Endothelial cell (in vitro differentiated cells): ENCODE measurements around the gene GPRIN1. TPM values are rescaled to one million over a fixed set of nuclear protein-coding genes. Genes with fewer than 3 reads are reported as not detected.

Source experiments
- DNase-seq: peaks from one replicate; pipeline ENCODE4 v3.0.0; 2021; ENCODE audit warnings: low spot score
- H3K27ac Mint-ChIP-seq: one replicate; pipeline ENCODE4 v1.8.0; 2021; ENCODE audit warnings: mixed read lengths, inconsistent platforms; ENCODE audit not compliant: unreplicated experiment
- H3K27me3 Mint-ChIP-seq: one replicate; pipeline ENCODE4 v1.8.0; 2021; ENCODE audit warnings: mild to moderate bottlenecking, moderate library complexity, mixed read lengths, inconsistent platforms; ENCODE audit not compliant: unreplicated experiment
- H3K36me3 Mint-ChIP-seq: one replicate; pipeline ENCODE4 v1.8.0; 2021; ENCODE audit warnings: mild to moderate bottlenecking, low read depth, mixed read lengths, inconsistent platforms; ENCODE audit not compliant: unreplicated experiment
- H3K4me1 Mint-ChIP-seq: one replicate; pipeline ENCODE4 v1.8.0; 2021; ENCODE audit warnings: mild to moderate bottlenecking, mixed read lengths, inconsistent platforms; ENCODE audit not compliant: unreplicated experiment
- H3K4me3 Mint-ChIP-seq: one replicate; pipeline ENCODE4 v1.8.0; 2021; ENCODE audit warnings: mild to moderate bottlenecking, mixed read lengths, inconsistent platforms; ENCODE audit not compliant: unreplicated experiment
- H3K9me3 Mint-ChIP-seq: one replicate; pipeline ENCODE4 v1.8.0; 2021; ENCODE audit warnings: mixed read lengths, inconsistent platforms; ENCODE audit not compliant: unreplicated experiment
- total RNA-seq: library from RNA; stranded (reverse); fragmentation: NEBNext Ultra II Directional; extraction: Animal tissue kit (Norgen Biotek cat#: 25700); gene quantifications from one replicate; pipeline ENCODE4 v1.2.1, GENCODE V29; 2021; ENCODE audit not compliant: unreplicated experiment
- TF ChIP-seq, protein P1 (sequence below): fragments of 200-600 bp; sonication (generic); IDR thresholded peaks from one replicate; pipeline ENCODE4 v1.5.0; 2021; ENCODE audit warnings: antibody characterized with exemption; ENCODE audit not compliant: unreplicated experiment

GPRIN1 gene
- total RNA-seq, 1 donor from 2014 or later = 3.9 TPM

DNA sequence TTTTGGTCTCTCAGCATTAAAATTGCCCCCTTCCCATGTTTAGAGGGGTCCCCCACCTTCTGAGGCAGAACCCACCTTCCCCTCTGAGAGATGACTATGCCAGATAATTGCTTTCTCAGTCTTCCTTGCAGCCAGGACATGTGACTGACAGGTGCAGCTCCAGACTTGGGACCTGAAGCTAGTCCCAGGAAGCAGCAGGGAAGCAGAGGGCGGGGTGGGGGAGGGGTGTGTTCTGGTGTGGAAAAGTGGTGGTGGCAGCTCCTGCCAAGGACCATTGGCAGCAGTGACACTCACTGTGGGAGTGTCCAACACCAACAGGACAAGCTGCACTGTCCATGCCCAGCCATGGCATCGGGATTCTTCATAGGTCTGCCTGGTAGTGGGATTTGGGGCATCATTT, 22.8 kb upstream of the GPRIN1 start:
- Mint-ChIP-seq H3K9me3 (peaks cover 4% of the 10 kb centered on the region), H3K36me3 (peaks cover 5% of the 10 kb centered on the region), H3K4me1 (peaks cover 26% of the 10 kb centered on the region), H3K27me3 (peaks cover 17% of the 10 kb centered on the region), H3K27ac (no peak overlapping the region), H3K4me3 (no peak overlapping the region)
- no peak for DNase-seq
- TF ChIP-seq, protein P1, sequence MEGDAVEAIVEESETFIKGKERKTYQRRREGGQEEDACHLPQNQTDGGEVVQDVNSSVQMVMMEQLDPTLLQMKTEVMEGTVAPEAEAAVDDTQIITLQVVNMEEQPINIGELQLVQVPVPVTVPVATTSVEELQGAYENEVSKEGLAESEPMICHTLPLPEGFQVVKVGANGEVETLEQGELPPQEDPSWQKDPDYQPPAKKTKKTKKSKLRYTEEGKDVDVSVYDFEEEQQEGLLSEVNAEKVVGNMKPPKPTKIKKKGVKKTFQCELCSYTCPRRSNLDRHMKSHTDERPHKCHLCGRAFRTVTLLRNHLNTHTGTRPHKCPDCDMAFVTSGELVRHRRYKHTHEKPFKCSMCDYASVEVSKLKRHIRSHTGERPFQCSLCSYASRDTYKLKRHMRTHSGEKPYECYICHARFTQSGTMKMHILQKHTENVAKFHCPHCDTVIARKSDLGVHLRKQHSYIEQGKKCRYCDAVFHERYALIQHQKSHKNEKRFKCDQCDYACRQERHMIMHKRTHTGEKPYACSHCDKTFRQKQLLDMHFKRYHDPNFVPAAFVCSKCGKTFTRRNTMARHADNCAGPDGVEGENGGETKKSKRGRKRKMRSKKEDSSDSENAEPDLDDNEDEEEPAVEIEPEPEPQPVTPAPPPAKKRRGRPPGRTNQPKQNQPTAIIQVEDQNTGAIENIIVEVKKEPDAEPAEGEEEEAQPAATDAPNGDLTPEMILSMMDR = no peak

DNA sequence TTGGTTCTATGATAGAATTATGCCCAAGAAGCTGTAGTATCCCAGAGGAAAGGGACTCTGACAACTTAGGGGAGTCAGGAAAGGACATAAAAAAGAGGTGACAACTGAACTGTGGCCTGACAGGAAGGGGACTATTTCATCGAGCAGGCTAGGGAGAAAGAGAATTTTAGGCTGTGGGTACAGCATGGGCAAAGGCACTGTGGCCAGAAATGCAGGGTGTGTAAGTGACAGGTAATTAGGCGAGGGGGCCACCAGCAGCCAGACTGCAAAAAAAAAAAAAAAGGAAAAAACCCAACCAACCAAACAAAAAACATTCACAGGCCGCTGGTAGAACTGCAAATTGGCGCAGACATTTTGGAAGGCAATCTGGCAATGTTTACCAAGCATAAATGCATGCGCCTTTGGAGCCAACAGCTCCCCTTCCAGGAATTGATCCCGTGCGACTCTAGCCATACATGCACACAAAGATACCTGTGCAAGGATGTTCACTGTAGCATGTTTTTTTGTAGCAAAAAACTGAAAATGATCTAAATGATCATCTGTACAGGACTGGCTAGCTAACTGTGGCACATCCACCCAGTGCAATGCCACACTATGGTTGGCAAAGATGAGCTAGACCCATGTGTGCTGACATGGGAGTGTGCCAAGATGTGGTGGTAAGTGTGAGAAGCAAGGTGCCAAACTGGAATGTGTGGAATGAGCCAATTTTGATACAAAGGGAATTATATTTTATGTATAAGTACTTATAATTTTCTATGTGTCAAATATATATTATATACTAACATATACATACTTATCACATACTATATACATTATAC, 21.6 kb upstream of the GPRIN1 start:
- Mint-ChIP-seq H3K27ac (no peak overlapping the region), H3K4me3 (no peak overlapping the region)

DNA sequence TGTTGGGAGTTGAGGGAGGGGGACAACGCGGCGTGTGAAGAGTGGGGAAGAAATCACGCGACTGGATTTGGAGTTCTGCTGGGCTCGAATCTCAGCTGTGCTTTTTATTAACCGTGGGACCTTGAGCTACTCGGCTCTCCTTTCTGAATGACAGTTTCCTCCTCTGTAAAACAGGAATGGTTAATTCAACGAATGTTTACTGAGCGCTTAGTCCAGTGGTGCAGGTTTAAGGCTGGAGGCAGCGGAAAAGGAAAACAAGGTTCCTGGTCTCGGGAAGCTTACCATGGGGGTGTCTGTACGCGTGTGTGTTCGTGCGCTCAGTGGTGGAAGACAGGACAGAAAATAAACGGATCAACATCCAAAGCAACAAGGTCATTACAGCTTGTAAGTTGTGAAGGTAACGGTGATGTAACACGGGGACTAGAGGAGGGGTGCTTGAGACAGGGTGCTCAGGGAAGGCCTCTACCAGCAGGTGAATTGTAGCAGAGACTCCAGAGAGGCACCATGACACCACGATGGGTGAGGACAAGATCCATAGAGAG, 20.8 kb upstream of the GPRIN1 start:
- H3K27me3 Mint-ChIP-seq = peaks cover 11% of the 10 kb centered on the region
- H3K27ac Mint-ChIP-seq = peak overlapping the region; percentile 9
- peak overlapping the region; percentile 82 for H3K4me3 Mint-ChIP-seq
- peaks cover 4% of the 10 kb centered on the region for H3K9me3 Mint-ChIP-seq
- DNase-seq = no peak
- peaks cover 16% of the 10 kb centered on the region for H3K4me1 Mint-ChIP-seq
- TF ChIP-seq, protein P1 = no peak
- no peaks in the 10 kb centered on the region for H3K36me3 Mint-ChIP-seq

More for the DNA sequence above, 21.6 kb upstream of the GPRIN1 start:
- Mint-ChIP-seq H3K27me3 (peaks cover 15% of the 10 kb centered on the region), H3K4me1 (peaks cover 22% of the 10 kb centered on the region), H3K9me3 (peaks cover 4% of the 10 kb centered on the region), H3K36me3 (no peaks in the 10 kb centered on the region)
- TF ChIP-seq, protein P1 = no peak
- DNase-seq = no peak

DNA sequence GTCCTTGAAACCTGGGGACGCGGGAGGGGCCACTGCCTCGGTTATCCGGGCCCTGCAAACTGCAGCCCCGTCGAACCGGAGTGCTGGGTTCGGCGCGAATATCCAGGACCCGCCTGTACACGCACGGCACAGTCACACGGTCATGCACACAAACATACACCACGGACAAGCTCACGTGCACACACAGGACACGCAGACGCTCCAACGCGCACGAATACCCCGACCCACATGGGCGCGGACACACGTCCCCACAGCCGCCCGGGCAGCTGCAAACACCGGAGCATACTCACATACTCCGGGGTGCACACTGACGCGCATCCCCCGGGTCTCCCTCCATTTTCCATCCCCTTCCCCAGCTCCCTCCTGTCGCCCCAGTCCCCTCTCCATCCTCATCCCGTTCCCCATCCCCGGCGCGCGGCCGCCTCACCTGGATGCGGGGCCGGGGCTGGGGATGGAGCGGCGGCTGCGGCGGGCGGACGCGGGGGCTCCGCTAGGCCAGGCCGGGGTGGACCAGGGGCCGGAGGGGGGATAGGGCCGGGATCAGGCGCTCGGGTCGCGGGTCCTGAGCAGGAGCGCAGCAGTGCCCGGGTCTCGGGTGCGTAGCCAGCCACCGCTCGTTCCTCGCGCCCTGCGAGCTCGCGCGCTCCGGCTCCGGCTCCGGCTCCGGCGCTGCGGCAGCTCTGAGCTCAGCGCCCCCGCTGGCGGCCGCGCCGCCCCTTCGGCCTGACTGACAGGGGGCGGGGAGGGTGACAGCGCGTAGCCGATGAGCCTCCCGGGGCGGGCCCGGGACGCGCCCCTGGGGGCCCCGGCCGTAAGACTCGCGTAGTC, 20.1 kb upstream of the GPRIN1 start, which contains the start of the genes EIF4E1B and SNCB:
Gene EIF4E1B, plus strand, starts transcription at position 823 of the 828 bp plus-strand sequence. CDS start 12,113 bp downstream, outside the sequence.
Gene SNCB, minus strand, starts transcription at position 682 of the 828 bp plus-strand sequence. CDS start 880 bp downstream, outside the sequence.
- DNase-seq = peak; percentile 71
- Mint-ChIP-seq H3K4me1 (peaks cover 16% of the 10 kb centered on the region), H3K4me3 (peak within 1 kb of the TSS; percentile 82), H3K27me3 (peaks cover 11% of the 10 kb centered on the region), H3K9me3 (peaks cover 3% of the 10 kb centered on the region), H3K36me3 (no peaks in the 10 kb centered on the region), H3K27ac (peak within 1 kb of the TSS; percentile 9)
- TF ChIP-seq, protein P1 = no peak
